HG03457 (cell line): ENCODE measurements around the gene DOCK4.

Experiments
- ATAC-seq: cut with Tn5 transposase; IDR thresholded peaks from one replicate; pipeline ENCODE4 v1.9.1; 2021; ENCODE audit warnings: moderate number of reproducible peaks; ENCODE audit not compliant: unreplicated experiment

DOCK4 gene

GRCh38 chr7:112018305-112019030 is 187.7 kb downstream of the DOCK4 start:
- no peak for ATAC-seq

GRCh38 chr7:112015146-112015545 is 191.1 kb downstream of the DOCK4 start:
- no peak for ATAC-seq

- no peak for ATAC-seq
These were observed 191.9 kb downstream of the DOCK4 start for GRCh38 chr7:112014347-112014746.

- no peak for ATAC-seq
These were observed 192.9 kb downstream of the DOCK4 start for GRCh38 chr7:112013274-112013673.

DNA sequence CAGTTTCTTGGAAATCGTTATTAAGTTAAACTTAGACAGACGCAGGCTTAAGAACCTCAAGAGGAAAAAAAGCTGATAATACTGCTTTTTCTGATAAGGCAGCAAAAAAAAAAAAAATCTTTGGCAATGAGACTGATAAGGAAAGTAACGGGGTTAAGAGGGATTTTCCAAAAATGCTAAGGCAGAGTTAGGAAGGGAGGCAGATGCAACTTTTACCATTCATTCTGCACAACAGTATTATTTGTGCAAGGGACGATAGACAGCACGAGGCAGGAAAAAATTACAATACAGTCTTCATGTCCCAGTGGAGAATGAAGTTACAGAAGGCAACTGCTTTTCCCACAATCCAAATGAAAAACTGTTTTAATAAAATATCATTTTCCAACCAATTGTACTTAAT is 194.0 kb downstream of the DOCK4 start:
- no peak for ATAC-seq

DNA sequence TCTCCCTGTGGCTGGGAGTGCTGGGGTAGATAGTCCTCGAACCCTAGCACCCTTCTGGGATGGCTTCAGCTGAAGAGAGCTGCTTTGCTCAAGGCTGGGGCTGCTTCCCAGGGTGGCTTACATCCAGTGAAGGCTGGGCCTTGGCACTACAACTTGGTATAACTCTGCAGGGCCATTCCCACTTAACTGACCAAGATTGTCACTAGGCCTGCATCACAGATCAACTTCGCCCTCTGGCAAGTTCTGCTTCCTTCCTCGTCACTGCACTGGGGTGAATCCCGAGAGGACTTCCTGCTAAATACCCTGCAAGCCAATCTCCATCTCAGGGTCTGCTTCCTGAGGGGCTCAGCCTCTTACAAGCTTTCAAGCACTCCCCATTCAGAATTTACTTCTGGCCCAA is 195.2 kb downstream of the DOCK4 start:
- no peak for ATAC-seq

- no peak for ATAC-seq
These were observed 196.1 kb downstream of the DOCK4 start for GRCh38 chr7:112010109-112010508.

DNA sequence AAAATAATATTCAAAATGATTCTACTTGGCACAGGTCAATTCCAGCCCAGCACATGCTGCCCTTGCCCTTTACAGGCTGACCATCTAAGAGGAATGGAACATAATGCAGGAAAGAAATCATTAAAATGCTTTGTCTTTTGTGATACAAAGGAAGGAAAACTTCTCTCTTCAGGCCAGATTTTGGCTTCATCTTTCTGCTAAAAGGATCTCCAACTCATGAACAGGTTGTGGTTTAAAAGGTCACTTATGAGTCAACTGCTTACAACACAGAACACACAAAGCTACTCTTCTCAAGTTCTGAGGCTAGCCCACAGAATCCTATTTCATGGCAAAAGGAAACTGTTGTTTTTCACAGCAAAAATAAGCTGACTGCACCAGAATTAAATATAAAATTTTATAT is 197.1 kb downstream of the DOCK4 start:
- ATAC-seq = no peak

DNA sequence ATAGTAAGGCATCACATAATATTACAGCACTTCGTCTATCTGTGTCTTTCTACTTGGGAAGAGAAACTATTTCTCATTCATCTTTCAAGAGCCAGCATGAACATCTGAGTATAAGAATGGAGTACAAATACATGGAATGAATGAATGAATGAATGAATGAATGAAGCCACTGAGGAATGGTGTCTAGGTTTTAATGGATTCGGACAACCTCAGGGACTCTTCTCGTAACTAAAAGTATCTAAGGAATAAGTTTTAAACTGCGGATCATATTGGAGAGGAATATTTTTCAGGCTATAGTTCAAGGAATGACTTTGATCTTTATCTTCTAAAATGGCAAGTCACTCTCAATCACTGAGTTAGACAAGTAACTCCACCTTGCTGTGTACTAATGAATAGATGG is 199.0 kb downstream of the DOCK4 start:
- ATAC-seq = no peak

DNA sequence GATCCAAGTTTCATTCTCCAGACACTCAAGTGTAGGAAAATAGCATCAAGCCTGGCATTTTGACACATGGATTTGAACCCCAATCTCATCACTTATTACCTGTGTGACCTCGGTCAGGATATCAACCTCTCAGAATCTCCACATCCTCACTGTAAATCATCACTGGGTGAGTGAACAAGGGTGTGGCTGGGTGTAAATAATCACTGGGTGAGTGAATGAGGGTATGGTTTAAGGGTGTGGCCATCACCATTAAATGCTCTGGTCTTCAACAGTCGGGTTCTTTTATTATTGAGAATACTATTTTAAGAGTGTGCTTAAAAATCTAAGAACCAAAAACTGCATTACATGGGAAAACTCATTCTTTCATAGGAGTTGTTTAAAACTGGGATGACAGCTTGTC is 200.1 kb downstream of the DOCK4 start:
- ATAC-seq = no peak

DNA sequence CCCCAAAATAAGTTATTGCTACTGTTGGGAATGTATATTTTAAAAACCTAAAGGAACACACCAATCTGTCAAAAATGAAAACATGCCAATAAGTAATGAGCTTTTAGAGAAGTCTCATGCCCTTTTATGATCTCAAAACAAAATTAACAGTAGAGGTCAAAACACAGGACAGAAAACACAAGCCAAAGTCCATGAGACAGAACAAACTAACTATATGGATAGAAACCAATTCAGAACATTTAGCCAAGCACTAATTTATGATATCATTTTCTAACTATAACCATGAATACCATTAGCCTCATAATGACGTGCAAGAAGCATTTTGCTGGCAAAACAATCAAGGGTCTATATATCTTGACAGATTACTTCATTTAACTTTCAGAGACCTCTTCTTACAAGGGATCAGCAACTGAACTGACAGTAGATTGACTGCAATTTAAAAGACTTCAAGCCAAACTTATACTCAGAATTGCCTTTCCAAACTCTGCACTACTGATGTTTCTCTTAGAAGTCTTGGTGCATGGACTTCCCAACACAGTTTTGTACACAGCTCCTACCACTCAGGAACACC is 200.9 kb downstream of the DOCK4 start:
- ATAC-seq = no peak

GRCh38 chr7:112001091-112001826 is 204.9 kb downstream of the DOCK4 start:
- no peak for ATAC-seq

GRCh38 chr7:111998326-111998725 is 207.9 kb downstream of the DOCK4 start:
- no peak for ATAC-seq

GRCh38 chr7:111997546-111997945 is 208.7 kb downstream of the DOCK4 start:
- ATAC-seq = no peak

- no peak for ATAC-seq
These were observed 213.6 kb downstream of the DOCK4 start for GRCh38 chr7:111992601-111993000.

DNA sequence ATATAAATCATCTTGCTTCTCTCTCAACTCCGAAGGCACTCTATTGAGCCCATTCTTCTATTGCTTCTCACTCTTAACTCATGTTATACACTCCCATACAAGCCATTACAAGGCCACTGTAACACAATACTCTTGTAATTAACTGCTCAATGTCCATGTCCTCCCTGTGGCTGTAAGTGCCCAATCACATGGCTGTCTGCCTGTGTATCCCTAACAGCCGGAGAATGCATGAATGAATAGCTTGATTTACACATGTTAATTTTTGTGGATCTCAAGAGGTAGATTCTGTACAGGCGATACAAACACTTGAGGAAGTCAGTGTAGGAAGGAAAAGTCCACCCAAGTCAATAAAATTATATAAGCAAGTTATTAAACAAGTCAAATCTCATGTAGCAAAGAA is 215.6 kb downstream of the DOCK4 start:
- no peak for ATAC-seq

- ATAC-seq = no peak
These were observed 218.3 kb downstream of the DOCK4 start for GRCh38 chr7:111987886-111988285.

GRCh38 chr7:111987115-111987826 is 218.9 kb downstream of the DOCK4 start:
- ATAC-seq = no peak

DNA sequence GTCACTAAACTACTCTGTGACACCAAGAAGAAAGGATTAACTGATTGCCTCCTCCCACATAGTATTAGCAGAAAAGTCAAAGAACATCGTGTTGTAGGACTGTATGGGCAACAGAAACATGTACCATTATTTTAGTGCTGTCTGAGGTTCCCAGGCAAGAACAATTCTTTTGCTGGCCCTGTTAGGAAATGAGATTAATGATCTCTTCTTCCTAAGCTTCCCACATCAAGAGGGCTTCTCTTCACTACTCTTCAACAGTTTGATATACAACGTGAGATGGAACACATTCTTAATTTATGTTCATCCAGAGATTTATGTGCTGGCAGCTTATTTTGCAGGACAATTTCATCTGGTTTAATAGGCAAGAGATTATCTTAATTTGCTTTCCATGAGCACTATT is 219.6 kb downstream of the DOCK4 start:
- ATAC-seq = no peak

DNA sequence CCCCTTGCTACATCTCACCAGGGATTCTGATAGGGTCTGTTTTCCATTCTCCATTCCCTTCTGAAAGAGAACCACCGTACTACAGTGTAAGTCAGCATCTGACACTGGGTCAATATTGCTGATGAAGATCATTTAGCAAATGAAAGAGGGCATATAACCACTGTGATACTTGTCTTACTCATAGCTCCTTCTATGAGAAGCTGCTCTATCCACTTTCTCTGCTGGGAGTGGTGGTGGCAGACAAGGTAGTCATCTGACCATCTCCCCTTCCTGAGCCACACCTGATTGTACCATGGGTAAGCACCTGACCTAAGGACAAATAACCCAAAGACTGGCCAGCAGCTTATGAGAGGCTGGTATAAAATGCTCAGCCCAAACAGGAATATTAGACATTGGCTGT is 220.4 kb downstream of the DOCK4 start:
- ATAC-seq = no peak

DNA sequence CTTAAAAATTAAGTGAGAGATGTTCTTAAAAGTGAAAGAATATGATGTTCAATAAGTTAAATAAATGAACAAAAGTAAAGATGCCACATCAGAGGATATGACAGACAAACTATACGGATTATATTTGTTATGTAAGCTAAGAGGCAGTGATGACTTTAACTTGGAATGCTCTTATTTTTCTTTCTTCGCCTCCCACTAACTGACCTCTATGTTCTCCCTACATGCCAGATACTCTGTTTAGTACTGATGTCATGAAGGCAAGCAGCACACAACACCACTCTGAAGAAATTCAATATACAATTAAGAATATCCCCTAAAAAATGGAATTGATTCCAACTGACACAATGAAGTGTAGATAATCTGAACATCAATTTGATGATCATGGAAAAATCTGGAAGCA is 223.4 kb downstream of the DOCK4 start:
- no peak for ATAC-seq

DNA sequence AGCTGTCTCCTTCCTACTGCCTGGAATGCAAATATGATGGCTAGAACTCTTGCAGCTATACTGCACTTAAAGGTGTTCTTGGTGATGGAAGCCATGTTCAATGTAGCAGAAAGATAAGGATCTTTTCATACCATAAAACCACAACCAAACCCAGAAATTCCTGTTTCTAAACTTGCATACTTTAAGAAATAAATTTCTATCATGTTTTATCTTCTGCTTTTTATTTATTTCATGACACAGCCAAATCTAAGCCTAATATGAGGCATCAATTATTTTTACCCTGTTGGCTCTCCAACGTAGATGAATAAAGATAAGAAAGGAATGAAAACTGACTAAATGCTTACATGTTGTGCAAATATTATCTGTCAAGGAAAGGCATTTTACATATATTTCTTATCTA is 224.1 kb downstream of the DOCK4 start:
- ATAC-seq = no peak
